Colonic mucosa (tissue), 4 donors: ENCODE results near the gene XRCC4. TPM values are rescaled to one million over a fixed set of nuclear protein-coding genes. Genes with fewer than 3 reads are reported as not detected.

Experiments used
- DNase-seq: peaks from one replicate; pipeline ENCODE4 v3.0.0-alpha.2; 2020
- H3K27ac ChIP-seq: fragments of 200-600 bp; one replicate; pipeline ENCODE4 v1.8.0; 2021
- H3K27me3 ChIP-seq: fragments of 200-600 bp; one replicate; pipeline ENCODE4 v1.8.0; 2021
- H3K36me3 ChIP-seq: fragments of 200-600 bp; one replicate; pipeline ENCODE4 v1.8.0; 2021
- H3K4me1 ChIP-seq: fragments of 200-600 bp; one replicate; pipeline ENCODE4 v1.8.0; 2021; ENCODE audit warnings: mild to moderate bottlenecking
- H3K4me3 ChIP-seq: fragments of 200-600 bp; one replicate; pipeline ENCODE4 v1.8.0; 2021
- H3K9ac ChIP-seq, 2 donors: one replicate each; pipeline ENCODE4 v1.7.0; 2013; ENCODE audit warnings: control low read depth in 2 of 2, low read depth in 2 of 2, low read length in 2 of 2
- H3K9me3 ChIP-seq: fragments of 200-600 bp; one replicate; pipeline ENCODE4 v1.8.0; 2021
- intact Hi-C: fragments of 100-400 bp; cut with DNase I; formaldehyde crosslinking; loops from one replicate; pipeline ENCODE4 v1.14.1; 2022
- total RNA-seq, 2 donors: library from RNA; stranded (reverse); fragmentation: NEBNext Ultra II Directional in 1 of 2; extraction: Animal tissue kit (Norgen Biotek cat#: 25700) in 1 of 2; gene quantifications; one replicate each; pipeline ENCODE4 v1.2.1, GENCODE V29; 2021
- TF ChIP-seq, protein P1 (sequence below): fragments of 200-600 bp; IDR thresholded peaks from one replicate; pipeline ENCODE4 v1.8.0; 2022; ENCODE audit warnings: antibody characterized with exemption, mild to moderate bottlenecking
- donor health status: healthy.
- donor health status: DM: no; HTN: no; CAD: no.
- donor health status: DM: no; HTN: no; CAD: no.

Gene XRCC4
- total RNA-seq, 2 donors from 2014 or later: 5.7 to 8.7 TPM

DNA sequence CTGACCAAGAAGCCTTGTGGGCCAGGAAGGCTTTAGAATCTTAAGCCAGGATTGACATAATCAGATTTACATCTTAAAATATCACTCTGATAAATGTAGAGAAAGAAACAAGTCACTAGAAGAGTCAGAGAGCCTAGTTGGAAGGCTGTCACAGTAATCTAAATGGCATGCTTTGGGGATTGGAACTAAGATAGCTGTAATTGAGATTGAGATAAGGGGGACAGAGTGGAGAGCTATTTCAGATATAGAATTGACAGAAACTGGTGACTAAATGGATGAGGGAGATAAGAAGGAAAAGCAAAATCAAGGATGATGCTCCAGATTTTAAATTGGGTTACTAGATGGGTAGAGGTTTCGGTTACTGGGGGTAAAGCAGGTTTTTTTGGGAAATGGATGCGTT is 100.5 kb downstream of the XRCC4 start:
- H3K4me3 ChIP-seq: no peak overlapping the region
- TF ChIP-seq, protein P1, sequence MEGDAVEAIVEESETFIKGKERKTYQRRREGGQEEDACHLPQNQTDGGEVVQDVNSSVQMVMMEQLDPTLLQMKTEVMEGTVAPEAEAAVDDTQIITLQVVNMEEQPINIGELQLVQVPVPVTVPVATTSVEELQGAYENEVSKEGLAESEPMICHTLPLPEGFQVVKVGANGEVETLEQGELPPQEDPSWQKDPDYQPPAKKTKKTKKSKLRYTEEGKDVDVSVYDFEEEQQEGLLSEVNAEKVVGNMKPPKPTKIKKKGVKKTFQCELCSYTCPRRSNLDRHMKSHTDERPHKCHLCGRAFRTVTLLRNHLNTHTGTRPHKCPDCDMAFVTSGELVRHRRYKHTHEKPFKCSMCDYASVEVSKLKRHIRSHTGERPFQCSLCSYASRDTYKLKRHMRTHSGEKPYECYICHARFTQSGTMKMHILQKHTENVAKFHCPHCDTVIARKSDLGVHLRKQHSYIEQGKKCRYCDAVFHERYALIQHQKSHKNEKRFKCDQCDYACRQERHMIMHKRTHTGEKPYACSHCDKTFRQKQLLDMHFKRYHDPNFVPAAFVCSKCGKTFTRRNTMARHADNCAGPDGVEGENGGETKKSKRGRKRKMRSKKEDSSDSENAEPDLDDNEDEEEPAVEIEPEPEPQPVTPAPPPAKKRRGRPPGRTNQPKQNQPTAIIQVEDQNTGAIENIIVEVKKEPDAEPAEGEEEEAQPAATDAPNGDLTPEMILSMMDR: no peak
- no peak overlapping the region for H3K9ac ChIP-seq
- no peak overlapping the region for H3K27ac ChIP-seq
- intact Hi-C loops: no loop called here
- H3K9me3 ChIP-seq: no peaks in the 10 kb centered on the region
- H3K36me3 ChIP-seq: no peaks in the 10 kb centered on the region
- H3K27me3 ChIP-seq: no peaks in the 10 kb centered on the region
- DNase-seq: no peak
- H3K4me1 ChIP-seq: no peaks in the 10 kb centered on the region

DNA sequence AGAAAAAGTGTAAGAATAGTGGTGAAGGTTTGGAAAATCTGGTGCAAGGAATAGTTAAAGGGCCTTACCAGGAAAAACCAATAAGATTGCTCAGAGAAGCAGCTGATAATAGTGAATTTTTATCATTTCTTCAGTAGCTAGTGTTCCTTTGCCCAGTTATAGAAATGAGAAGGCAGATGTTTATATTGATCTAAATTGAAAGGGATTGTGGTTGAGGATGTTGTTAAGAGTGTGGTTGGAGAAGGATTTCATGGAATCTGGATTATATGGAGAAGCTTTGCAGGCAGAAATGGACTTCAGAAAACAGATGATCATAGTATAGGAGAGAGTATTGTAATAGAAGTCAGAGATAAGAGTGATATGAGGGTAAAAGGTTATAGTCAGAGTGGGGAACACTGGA is 102.6 kb downstream of the XRCC4 start:
- DNase-seq: no peak
- H3K9me3 ChIP-seq: no peaks in the 10 kb centered on the region
- TF ChIP-seq, protein P1: no peak
- H3K4me3 ChIP-seq: no peak overlapping the region
- intact Hi-C loops: no loop called here
- H3K36me3 ChIP-seq: no peaks in the 10 kb centered on the region
- H3K9ac ChIP-seq: no peak overlapping the region
- no peaks in the 10 kb centered on the region for H3K27me3 ChIP-seq
- no peaks in the 10 kb centered on the region for H3K4me1 ChIP-seq
- no peak overlapping the region for H3K27ac ChIP-seq

DNA sequence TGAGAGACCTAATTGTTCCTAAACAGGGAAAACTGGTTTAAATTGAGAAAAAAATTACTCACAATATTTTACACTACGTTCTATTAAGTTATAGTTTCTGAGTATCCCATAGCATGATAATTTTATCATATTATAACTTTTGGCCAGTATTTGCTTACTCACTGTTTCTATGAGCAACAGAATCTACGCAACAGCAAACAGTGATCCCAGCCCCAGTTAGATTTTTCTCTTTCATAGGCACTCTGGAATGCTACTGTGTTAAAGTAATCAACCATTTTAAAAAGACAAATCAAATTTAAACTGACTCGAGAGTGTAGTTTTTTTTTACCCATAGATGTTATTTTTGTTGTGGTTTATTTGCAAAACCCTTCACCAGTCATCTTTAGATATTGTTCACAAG is 107.2 kb downstream of the XRCC4 start:
- Histone ChIP-seq H3K4me3 (no peak overlapping the region), H3K9me3 (no peaks in the 10 kb centered on the region), H3K27me3 (no peaks in the 10 kb centered on the region), H3K36me3 (no peaks in the 10 kb centered on the region), H3K27ac (no peak overlapping the region), H3K4me1 (no peaks in the 10 kb centered on the region), H3K9ac (no peak overlapping the region)
- TF ChIP-seq, protein P1: no peak
- intact Hi-C loops: no loop called here
- DNase-seq: no peak

DNA sequence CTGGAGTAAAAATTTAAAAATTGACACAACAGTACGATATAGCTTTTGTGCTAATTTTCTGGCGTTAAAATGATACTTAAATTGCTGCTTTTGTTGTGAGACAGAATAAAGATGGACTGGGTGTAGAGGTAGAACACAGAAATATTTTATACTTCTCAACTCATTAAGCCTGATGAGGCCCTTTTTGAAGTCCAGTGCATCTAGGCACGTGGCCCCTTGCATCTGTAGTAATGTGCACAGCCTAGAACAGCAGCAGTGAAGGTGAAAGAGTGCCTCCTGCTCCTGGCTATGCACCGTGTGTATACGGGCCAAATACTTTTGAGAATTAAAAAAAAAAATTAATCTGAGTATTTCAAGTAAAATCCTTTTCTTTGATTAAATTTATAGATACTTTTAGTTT is 115.6 kb downstream of the XRCC4 start:
- Histone ChIP-seq H3K27me3 (no peaks in the 10 kb centered on the region), H3K4me3 (no peak overlapping the region), H3K9me3 (no peaks in the 10 kb centered on the region), H3K9ac (no peak overlapping the region), H3K36me3 (no peaks in the 10 kb centered on the region), H3K27ac (no peak overlapping the region), H3K4me1 (no peaks in the 10 kb centered on the region)
- no peak for DNase-seq
- TF ChIP-seq, protein P1: no peak
- intact Hi-C loops: no loop called here

DNA sequence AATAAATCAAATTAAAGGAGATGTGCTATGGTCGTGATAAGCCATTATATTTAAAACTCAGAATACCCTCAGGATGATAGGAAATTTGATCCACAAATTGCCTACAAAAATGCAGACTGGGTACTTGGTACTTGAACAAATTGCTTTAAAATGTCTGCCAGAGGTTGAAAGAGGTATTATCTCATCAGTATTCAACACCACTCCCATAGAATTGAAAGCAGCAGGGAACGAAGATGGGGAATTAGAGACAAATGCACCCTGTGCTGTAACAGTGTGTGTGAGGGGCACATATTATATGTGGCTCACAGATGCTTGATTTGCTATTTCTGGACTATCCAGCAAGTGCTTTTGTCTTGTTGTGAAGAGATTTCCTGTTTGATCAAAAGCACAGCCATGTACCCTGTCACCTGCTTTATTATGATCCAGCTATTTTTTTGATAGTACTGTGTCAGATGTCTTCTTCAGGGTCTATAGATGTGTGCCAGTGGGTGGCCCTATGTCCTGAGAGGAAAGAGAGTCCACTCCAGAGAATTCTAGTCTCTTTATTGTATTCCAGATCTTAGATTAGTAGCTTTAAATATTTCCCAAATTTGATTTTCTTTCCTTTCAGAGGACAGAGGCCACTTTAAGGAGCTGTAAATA is 120.1 kb downstream of the XRCC4 start:
- Histone ChIP-seq H3K27me3 (no peaks in the 10 kb centered on the region), H3K27ac (no peak overlapping the region), H3K9ac (no peak overlapping the region), H3K4me1 (no peaks in the 10 kb centered on the region), H3K9me3 (no peaks in the 10 kb centered on the region), H3K4me3 (no peak overlapping the region), H3K36me3 (no peaks in the 10 kb centered on the region)
- DNase-seq: no peak
- TF ChIP-seq, protein P1: no peak
- intact Hi-C loops: no loop called here
